ENCODE measurements around the gene INS. TPM values are rescaled to one million over a fixed set of nuclear protein-coding genes. Genes with fewer than 3 reads are reported as not detected.

INS gene
- total and polyA plus RNA-seq, 2 of the 13 experiments (the other 11 are each of a cell fraction or from before 2014, with no cell fraction given): not detected

DNA sequence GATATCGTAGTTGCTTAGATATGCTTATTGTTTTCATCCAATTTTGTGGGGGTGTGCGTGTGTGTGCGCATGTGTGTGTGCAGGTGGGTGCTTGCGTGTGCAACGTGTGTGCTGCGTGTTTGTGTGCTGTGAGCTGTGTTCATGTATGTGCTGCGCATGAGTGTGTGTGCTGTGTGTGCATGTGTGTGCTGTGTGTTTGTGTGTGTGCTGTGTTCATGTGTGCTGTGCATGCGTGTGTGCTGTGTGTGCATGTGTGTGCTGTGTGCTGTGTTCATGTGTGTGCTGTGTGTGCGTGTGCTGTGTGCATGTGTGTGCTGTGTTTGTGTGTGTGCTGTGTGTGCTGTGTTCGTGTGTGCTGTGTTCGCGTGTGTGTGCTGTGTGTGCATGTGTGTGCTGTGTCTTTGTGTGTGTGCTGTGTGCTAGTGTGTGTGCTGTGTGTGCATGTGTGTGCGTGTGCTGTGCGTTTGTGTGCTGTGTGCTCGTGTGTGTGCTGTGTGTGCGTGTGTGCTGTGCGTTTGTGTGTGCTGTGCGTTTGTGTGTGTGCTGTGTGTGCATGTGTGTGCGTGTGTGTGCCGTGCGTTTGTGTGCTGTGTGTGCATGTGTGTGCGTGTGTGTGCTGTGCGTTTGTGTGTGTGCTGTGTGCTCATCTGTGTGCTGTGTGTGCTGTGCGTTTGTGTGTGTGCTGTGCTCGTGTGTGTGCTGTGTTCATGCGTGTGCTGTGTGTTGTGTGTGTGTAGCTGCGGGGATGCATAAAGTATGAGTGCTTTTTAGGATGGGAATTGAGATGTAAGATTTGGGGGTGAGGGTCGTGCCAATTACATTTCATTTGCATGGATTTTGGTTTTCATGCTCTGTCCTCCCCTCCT lies 29.4 kb downstream of the INS start (continued):
- TF ChIP-seq TRAFD1 (CRISPR knock-in tag; IDR thresholded peaks at IDR 0.05; ENCODE audit: borderline replicate concordance) (peak; percentile 27; the same call in 1 of the 2 replicates), PLRG1 (conservative IDR thresholded peaks at IDR 0.05) (no peak), ZNF772 (CRISPR knock-in tag; IDR thresholded peaks at IDR 0.05) (no peak), FLYWCH1 (CRISPR knock-in tag; IDR thresholded peaks at IDR 0.05) (no peak), ZNF331 (CRISPR knock-in tag; IDR thresholded peaks at IDR 0.05) (no peak), CEBPB (IDR thresholded peaks at IDR 0.05; ENCODE audit: borderline replicate concordance, low read depth, low read length) (no peak), ZBTB37 (CRISPR knock-in tag; IDR thresholded peaks at IDR 0.05) (no peak), ZNF761 (CRISPR knock-in tag; conservative IDR thresholded peaks at IDR 0.05) (no peak), ZNF33A (CRISPR knock-in tag; IDR thresholded peaks at IDR 0.05; ENCODE audit: borderline replicate concordance) (no peak), FOXC1 (CRISPR knock-in tag; IDR thresholded peaks at IDR 0.05; ENCODE audit: borderline replicate concordance) (peak; percentile 70), HMG20B (CRISPR knock-in tag; conservative IDR thresholded peaks at IDR 0.05) (no peak), ARNT (IDR thresholded peaks at IDR 0.05) (no peak), NR2F6 (IDR thresholded peaks at IDR 0.05) (no peak), NR2F6 (CRISPR knock-in tag; IDR thresholded peaks at IDR 0.05) (no peak), GMEB1 (CRISPR knock-in tag; IDR thresholded peaks at IDR 0.05; ENCODE audit: borderline replicate concordance) (peak; percentile 15; the same call in 1 of the 2 replicates)
- TF ChIP-seq, protein P1, sequence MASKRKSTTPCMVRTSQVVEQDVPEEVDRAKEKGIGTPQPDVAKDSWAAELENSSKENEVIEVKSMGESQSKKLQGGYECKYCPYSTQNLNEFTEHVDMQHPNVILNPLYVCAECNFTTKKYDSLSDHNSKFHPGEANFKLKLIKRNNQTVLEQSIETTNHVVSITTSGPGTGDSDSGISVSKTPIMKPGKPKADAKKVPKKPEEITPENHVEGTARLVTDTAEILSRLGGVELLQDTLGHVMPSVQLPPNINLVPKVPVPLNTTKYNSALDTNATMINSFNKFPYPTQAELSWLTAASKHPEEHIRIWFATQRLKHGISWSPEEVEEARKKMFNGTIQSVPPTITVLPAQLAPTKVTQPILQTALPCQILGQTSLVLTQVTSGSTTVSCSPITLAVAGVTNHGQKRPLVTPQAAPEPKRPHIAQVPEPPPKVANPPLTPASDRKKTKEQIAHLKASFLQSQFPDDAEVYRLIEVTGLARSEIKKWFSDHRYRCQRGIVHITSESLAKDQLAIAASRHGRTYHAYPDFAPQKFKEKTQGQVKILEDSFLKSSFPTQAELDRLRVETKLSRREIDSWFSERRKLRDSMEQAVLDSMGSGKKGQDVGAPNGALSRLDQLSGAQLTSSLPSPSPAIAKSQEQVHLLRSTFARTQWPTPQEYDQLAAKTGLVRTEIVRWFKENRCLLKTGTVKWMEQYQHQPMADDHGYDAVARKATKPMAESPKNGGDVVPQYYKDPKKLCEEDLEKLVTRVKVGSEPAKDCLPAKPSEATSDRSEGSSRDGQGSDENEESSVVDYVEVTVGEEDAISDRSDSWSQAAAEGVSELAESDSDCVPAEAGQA (IDR thresholded peaks at IDR 0.05; ENCODE audit: low read depth): no peak
- TF ChIP-seq, protein P1 (CRISPR knock-in tag; IDR thresholded peaks at IDR 0.05; ENCODE audit: borderline replicate concordance): no peak
- TF ChIP-seq, protein P2, sequence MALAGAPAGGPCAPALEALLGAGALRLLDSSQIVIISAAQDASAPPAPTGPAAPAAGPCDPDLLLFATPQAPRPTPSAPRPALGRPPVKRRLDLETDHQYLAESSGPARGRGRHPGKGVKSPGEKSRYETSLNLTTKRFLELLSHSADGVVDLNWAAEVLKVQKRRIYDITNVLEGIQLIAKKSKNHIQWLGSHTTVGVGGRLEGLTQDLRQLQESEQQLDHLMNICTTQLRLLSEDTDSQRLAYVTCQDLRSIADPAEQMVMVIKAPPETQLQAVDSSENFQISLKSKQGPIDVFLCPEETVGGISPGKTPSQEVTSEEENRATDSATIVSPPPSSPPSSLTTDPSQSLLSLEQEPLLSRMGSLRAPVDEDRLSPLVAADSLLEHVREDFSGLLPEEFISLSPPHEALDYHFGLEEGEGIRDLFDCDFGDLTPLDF (CRISPR knock-in tag; IDR thresholded peaks at IDR 0.05): peak; percentile 43; the same call in 1 of the 2 replicates

Data from HepG2 (cell line).